GM21447 (cell line): ENCODE results near the gene PTPRU.
"Not testable (repeated sequence)": the region's sequence is repeated elsewhere in the genome, so short reads cannot be mapped to it uniquely, and the experiment has no call there.

ENCODE experiments used
- ATAC-seq: cut with Tn5 transposase; IDR thresholded peaks from one replicate; pipeline ENCODE4 v1.9.1; 2021; ENCODE audit not compliant: unreplicated experiment

Gene PTPRU

GRCh38 chr1:29284286-29284960 lies 48.1 kb downstream of the PTPRU start:
- ATAC-seq = no peak

GRCh38 chr1:29284961-29285560 lies 48.7 kb downstream of the PTPRU start:
- no peak for ATAC-seq

- no peak for ATAC-seq
These were observed 49.4 kb downstream of the PTPRU start for GRCh38 chr1:29285771-29286170.

GRCh38 chr1:29286194-29286767 lies 50.0 kb downstream of the PTPRU start:
- no peak for ATAC-seq

GRCh38 chr1:29289493-29289892 lies 53.2 kb downstream of the PTPRU start:
- no peak for ATAC-seq

GRCh38 chr1:29290414-29290985 lies 54.2 kb downstream of the PTPRU start:
- no peak for ATAC-seq

- ATAC-seq = no peak
These were observed 55.4 kb downstream of the PTPRU start for GRCh38 chr1:29291756-29292155.

GRCh38 chr1:29292344-29292743 lies 56.0 kb downstream of the PTPRU start:
- no peak for ATAC-seq

GRCh38 chr1:29297450-29297849 lies 61.1 kb downstream of the PTPRU start:
- no peak for ATAC-seq

GRCh38 chr1:29298246-29298645 lies 61.9 kb downstream of the PTPRU start:
- no peak for ATAC-seq

GRCh38 chr1:29299446-29299845 lies 63.1 kb downstream of the PTPRU start:
- no peak for ATAC-seq

GRCh38 chr1:29301732-29302131 lies 65.4 kb downstream of the PTPRU start:
- not testable (repeated sequence) for ATAC-seq

GRCh38 chr1:29303201-29304024 lies 67.1 kb downstream of the PTPRU start:
- ATAC-seq = no peak

- ATAC-seq = no peak
These were observed 67.8 kb downstream of the PTPRU start for GRCh38 chr1:29304025-29304684.

- ATAC-seq = no peak
These were observed 69.6 kb downstream of the PTPRU start for GRCh38 chr1:29305943-29306342.

GRCh38 chr1:29306471-29307140 lies 70.3 kb downstream of the PTPRU start:
- ATAC-seq = no peak

- no peak for ATAC-seq
These were observed 72.8 kb downstream of the PTPRU start for GRCh38 chr1:29309075-29309474.

GRCh38 chr1:29309621-29310020 lies 73.3 kb downstream of the PTPRU start:
- no peak for ATAC-seq

- ATAC-seq = no peak
These were observed 74.4 kb downstream of the PTPRU start for GRCh38 chr1:29310616-29311180.
